ENCODE data around the gene MEX3A. TPM values are rescaled to one million over a fixed set of nuclear protein-coding genes. Genes with fewer than 3 reads are reported as not detected.
A peak's percentile ranks its signal among the peaks of the same experiment; 100 is the strongest.

Gene MEX3A
- 1 to 10 TPM in 1 of 4 donors, under 1 TPM in 3; 0.15 to 1.4 (median 0.65) TPM for total RNA-seq

- no peaks in the 10 kb centered on the region for H3K9me3 ChIP-seq
- intact Hi-C loops (cut with DNase I): no loop called here
- H3K4me3 ChIP-seq: peak within 1 kb of the TSS; percentile 49 to 96 (median 82)
- WGBS, 2 donors: 2% methylated on average over 15 of the region's 62 CpGs; no CpG with 5 or more reads in 1 of the 2 donors
- no peak for DNase-seq
- H3K36me3 ChIP-seq: no peaks in the 10 kb centered on the region
- H3K4me1 ChIP-seq: peaks cover 7 to 38% (median 10%) of the 10 kb centered on the region in 3 donors
- peaks cover 0 to 13% (median 0%) of the 10 kb centered on the region in 4 donors for H3K27me3 ChIP-seq
- H3K27ac ChIP-seq: peak within 1 kb of the TSS; percentile 59 to 71 (median 66)
- TF ChIP-seq CTCF (IDR thresholded peaks at IDR 0.05) (no peak), POLR2A (IDR thresholded peaks at IDR 0.05) (no peak)
Measured at GRCh38 chr1:156082309-156083091, at the start of gene MEX3A. Gene MEX3A (minus strand): TSS chr1:156082465. CDS start chr1:156081998, 467 bp downstream.

DNA sequence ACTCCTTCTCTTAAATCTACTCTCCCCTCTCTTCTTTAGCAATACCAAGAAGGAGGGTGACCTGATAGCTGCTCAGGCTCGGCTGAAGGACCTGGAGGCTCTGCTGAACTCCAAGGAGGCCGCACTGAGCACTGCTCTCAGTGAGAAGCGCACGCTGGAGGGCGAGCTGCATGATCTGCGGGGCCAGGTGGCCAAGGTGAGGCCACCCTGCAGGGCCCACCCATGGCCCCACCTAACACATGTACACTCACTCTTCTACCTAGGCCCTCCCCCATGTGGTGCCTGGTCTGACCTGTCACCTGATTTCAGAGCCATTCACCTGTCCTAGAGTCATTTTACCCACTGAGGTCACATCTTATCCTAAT lies 48.3 kb upstream of the MEX3A start:
- TF ChIP-seq CTCF (IDR thresholded peaks at IDR 0.05) (no peak), POLR2A (IDR thresholded peaks at IDR 0.05) (no peak)
- H3K4me3 ChIP-seq: no peak overlapping the region
- peaks cover 51 to 57% (median 52%) of the 10 kb centered on the region in 3 donors for H3K4me1 ChIP-seq
- no peaks in the 10 kb centered on the region for H3K27me3 ChIP-seq
- WGBS, 2 donors: 40% methylated on average over 1 of the region's 6 CpGs; no CpG with 5 or more reads in 1 of the 2 donors
- peak overlapping the region; percentile 97 to 99 (median 98) for H3K27ac ChIP-seq
- intact Hi-C loops (cut with DNase I): no loop called here
- DNase-seq: no peak
- no peaks in the 10 kb centered on the region for H3K9me3 ChIP-seq
- peaks cover 44 to 59% (median 45%) of the 10 kb centered on the region in 3 donors for H3K36me3 ChIP-seq

GRCh38 chr1:156129687-156130577 lies 47.7 kb upstream of the MEX3A start:
- intact Hi-C loops (cut with DNase I): loop anchor here (2.0 kb wide), 1 partner anchor 33 kb away; no protein-coding TSS in a partner anchor
- Histone ChIP-seq H3K27me3 (no peaks in the 10 kb centered on the region), H3K9me3 (no peaks in the 10 kb centered on the region), H3K27ac (peak overlapping the region; percentile 97 to 99 (median 98)), H3K36me3 (peaks cover 38 to 53% (median 39%) of the 10 kb centered on the region in 3 donors), H3K4me1 (peaks cover 56 to 64% (median 58%) of the 10 kb centered on the region in 3 donors), H3K4me3 (peak overlapping the region in 2 of 4 donors; percentile 17 to 46)
- WGBS, 2 donors: 23 to 28% methylated on average over 6 to 7 of the region's 7 CpGs
- peak in 1 of 4 donors; percentile 16 for TF ChIP-seq POLR2A (IDR thresholded peaks at IDR 0.05)
- peak; percentile 89 to 99 (median 98) for TF ChIP-seq CTCF (IDR thresholded peaks at IDR 0.05)
- DNase-seq: no peak

DNA sequence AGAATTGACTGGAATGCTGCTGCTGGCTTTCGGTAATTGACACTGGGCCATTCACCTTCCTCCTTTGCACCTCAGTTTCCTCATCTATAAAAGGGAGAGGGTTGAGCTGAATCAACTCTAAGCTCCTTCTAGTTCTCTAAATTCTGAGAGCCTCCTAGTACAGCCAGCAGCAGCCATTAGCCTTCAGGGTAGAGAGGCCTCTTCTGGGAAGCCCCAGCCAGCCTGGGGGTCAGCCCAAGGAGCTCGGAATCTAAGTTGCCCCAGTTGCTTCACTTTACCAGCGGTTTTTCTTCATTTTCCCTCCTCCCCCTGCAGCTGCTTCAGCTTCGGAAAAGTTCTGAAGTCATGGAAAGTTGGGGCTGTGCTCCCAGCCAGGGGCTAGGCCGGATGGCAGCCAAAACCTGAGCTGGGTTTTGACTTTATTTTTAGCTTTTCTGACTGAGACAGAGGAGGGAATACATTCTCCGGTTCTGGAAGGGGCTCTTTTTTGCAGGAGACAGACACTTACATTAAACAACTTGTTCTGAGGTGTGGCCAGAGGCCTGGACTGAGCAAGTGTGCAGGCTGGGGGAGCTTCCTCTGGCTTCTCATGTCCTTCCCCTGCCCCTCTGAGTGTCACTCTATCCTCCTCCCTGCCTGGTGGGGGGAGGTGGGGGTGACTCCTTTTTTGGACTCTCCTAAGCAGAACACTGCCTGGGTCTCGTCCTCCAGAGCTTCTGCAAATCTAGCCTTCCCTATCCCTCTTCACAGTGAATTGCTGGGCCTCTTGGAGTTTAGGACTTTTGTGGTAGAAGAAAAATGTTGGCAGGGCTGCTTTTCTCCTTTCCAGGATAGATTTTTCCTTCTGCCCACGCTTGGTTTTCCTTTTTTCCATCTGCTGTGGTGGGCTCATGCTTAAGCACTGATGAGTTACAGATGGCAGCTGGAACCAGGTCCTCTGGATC lies 46.7 kb upstream of the MEX3A start:
- intact Hi-C loops (cut with DNase I): loop anchor here (2.0 kb wide), 1 partner anchor 32 kb away; no protein-coding TSS in a partner anchor
- no peak for DNase-seq
- TF ChIP-seq CTCF (IDR thresholded peaks at IDR 0.05) (no peak), POLR2A (IDR thresholded peaks at IDR 0.05) (no peak)

More for the DNA sequence above, 46.7 kb upstream of the MEX3A start:
- Histone ChIP-seq H3K9me3 (no peaks in the 10 kb centered on the region), H3K36me3 (peaks cover 28 to 43% (median 29%) of the 10 kb centered on the region in 3 donors), H3K4me3 (peak overlapping the region in 3 of 4 donors; percentile 16 to 46 (median 17)), H3K4me1 (peaks cover 65 to 74% (median 68%) of the 10 kb centered on the region in 3 donors), H3K27me3 (no peaks in the 10 kb centered on the region), H3K27ac (peak overlapping the region; percentile 97 to 99 (median 98))
- 18 to 22% methylated on average over 8 of the region's 8 CpGs for WGBS, 2 donors

All from esophagus squamous epithelium (tissue), 5 donors.